ENCODE data around the gene IL3. TPM values are rescaled to one million over a fixed set of nuclear protein-coding genes. Genes with fewer than 3 reads are reported as not detected.

The IL3 gene
- under 1 TPM in 1 of 3 donors, not detected in 2; 0.20 TPM for polyA plus RNA-seq

DNA sequence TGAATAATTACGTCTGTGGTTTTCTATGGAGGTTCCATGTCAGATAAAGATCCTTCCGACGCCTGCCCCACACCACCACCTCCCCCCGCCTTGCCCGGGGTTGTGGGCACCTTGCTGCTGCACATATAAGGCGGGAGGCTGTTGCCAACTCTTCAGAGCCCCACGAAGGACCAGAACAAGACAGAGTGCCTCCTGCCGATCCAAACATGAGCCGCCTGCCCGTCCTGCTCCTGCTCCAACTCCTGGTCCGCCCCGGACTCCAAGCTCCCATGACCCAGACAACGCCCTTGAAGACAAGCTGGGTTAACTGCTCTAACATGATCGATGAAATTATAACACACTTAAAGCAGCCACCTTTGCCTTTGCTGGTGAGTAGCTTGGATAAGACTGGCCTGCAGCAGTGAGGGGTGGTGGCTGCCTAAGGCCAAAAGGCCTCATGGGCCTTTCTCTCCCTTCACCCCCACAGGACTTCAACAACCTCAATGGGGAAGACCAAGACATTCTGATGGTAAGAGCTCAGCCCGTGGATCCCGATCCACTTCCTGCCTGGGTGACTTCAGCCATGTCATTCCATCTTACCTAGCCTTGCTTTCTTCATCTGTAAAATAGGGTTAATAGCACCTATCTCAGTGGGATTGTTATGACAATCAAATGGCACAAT lies at the start of gene IL3:
Gene IL3 (plus strand): TSS at position 155 of the 661 bp plus-strand sequence. CDS start 52 bp downstream, at position 207.
- Mint-ChIP-seq H3K9me3 (no peaks in the 10 kb centered on the region), H3K36me3 (no peaks in the 10 kb centered on the region), H3K27me3 (ENCODE audit: low read depth in 3 of 3) (peaks cover 0 to 5% (median 5%) of the 10 kb centered on the region in 3 donors), H3K27ac (peak within 1 kb of the TSS in 4 of 6 donors; percentile 20 to 68 (median 53)), H3K4me3 (no peak within 1 kb of the TSS), H3K4me1 (peaks cover 44 to 57% of the 10 kb centered on the region in 2 donors)
- DNase-seq: no peak

GRCh38 chr5:132010989-132011621 lies 49.4 kb upstream of the IL3 start:
- Mint-ChIP-seq H3K27me3 (ENCODE audit: low read depth in 3 of 3) (peaks cover 10 to 16% (median 14%) of the 10 kb centered on the region in 3 donors), H3K9me3 (no peaks in the 10 kb centered on the region), H3K4me1 (peaks cover 17 to 19% of the 10 kb centered on the region in 2 donors), H3K4me3 (peak overlapping the region; percentile 65 to 80 (median 72)), H3K27ac (peak overlapping the region in 3 of 6 donors; percentile 28 to 45 (median 36)), H3K36me3 (no peaks in the 10 kb centered on the region)
- peak in 1 of 3 donors; percentile 5 for DNase-seq

DNA sequence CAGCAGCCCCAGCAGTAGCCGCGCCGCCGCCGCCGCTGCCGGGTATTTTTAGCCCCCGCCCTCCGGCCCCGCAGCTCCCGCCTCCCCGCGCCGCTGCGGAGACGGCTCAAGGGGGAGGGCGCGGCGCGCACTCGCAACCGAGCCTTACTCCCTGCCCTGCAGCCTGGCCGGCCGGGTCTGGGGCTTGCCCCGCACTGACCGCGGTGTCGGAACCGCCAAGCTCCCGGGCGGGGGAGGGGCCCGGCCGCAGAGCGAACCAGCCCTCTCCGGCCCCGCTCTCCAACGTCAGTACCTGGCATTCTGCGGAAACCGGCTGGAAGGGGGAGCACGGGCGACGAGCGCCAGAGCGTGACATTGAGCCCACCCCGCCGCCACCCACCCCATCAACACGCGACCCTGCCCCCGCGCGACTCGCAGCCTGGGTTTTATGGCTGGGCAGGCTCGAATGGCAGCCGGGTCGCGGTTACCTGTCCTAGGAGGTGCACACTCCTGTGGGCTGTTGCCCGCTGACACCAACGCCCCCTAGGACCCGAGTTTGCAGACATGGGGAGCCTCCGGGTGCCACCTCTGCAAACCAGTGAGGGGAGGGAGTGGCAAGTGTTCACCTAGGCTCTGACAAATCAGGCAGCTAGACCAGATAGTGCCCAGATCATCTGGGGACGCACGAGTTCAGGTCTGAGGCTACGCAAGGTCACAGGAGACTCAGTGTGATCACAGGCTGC lies 48.7 kb upstream of the IL3 start, which contains the start of gene ACSL6:
Gene ACSL6 (minus strand): TSS at position 37 of the 722 bp plus-strand sequence. CDS start 105 bp downstream, outside the sequence.
- no peaks in the 10 kb centered on the region for H3K9me3 Mint-ChIP-seq
- peaks cover 10 to 14% (median 14%) of the 10 kb centered on the region in 3 donors for H3K27me3 Mint-ChIP-seq (ENCODE audit: low read depth in 3 of 3)
- DNase-seq: peak; percentile 47 to 64 (median 60)

GRCh38 chr5:132012371-132013005 lies 48.0 kb upstream of the IL3 start:
- H3K4me3 Mint-ChIP-seq: peak overlapping the region; percentile 61 to 74 (median 66)
- peak overlapping the region in 3 of 6 donors; percentile 49 to 66 (median 61) for H3K27ac Mint-ChIP-seq
- H3K4me1 Mint-ChIP-seq: peaks cover 22 to 32% of the 10 kb centered on the region in 2 donors
- no peaks in the 10 kb centered on the region for H3K9me3 Mint-ChIP-seq
- H3K36me3 Mint-ChIP-seq: no peaks in the 10 kb centered on the region
- H3K27me3 Mint-ChIP-seq (ENCODE audit: low read depth in 3 of 3): peaks cover 10 to 15% (median 14%) of the 10 kb centered on the region in 3 donors
- peak in 2 of 3 donors; percentile 14 to 20 for DNase-seq

More for the DNA sequence above, 48.7 kb upstream of the IL3 start, which contains the start of gene ACSL6:
- Mint-ChIP-seq H3K4me1 (peaks cover 17 to 25% of the 10 kb centered on the region in 2 donors), H3K36me3 (no peaks in the 10 kb centered on the region), H3K4me3 (peak within 1 kb of the TSS; percentile 72 to 80 (median 74)), H3K27ac (peak within 1 kb of the TSS in 3 of 6 donors; percentile 49 to 66 (median 61))

- Mint-ChIP-seq H3K9me3 (no peaks in the 10 kb centered on the region), H3K4me1 (peaks cover 26 to 38% of the 10 kb centered on the region in 2 donors), H3K27ac (no peak overlapping the region), H3K4me3 (peak overlapping the region in 3 of 5 donors; percentile 13 to 46 (median 31)), H3K27me3 (ENCODE audit: low read depth in 3 of 3) (peaks cover 10 to 18% (median 14%) of the 10 kb centered on the region in 3 donors), H3K36me3 (no peaks in the 10 kb centered on the region)
- no peak for DNase-seq
Measured at GRCh38 chr5:132013006-132013689, 47.3 kb upstream of the IL3 start.

GRCh38 chr5:132013711-132014110 lies 46.7 kb upstream of the IL3 start:
- DNase-seq: no peak
- H3K4me1 Mint-ChIP-seq: peaks cover 28 to 41% of the 10 kb centered on the region in 2 donors
- peaks cover 7 to 16% (median 13%) of the 10 kb centered on the region in 3 donors for H3K27me3 Mint-ChIP-seq (ENCODE audit: low read depth in 3 of 3)
- H3K4me3 Mint-ChIP-seq: peak overlapping the region in 3 of 5 donors; percentile 13 to 46 (median 31)
- H3K9me3 Mint-ChIP-seq: no peaks in the 10 kb centered on the region
- H3K36me3 Mint-ChIP-seq: no peaks in the 10 kb centered on the region
- H3K27ac Mint-ChIP-seq: no peak overlapping the region

DNA sequence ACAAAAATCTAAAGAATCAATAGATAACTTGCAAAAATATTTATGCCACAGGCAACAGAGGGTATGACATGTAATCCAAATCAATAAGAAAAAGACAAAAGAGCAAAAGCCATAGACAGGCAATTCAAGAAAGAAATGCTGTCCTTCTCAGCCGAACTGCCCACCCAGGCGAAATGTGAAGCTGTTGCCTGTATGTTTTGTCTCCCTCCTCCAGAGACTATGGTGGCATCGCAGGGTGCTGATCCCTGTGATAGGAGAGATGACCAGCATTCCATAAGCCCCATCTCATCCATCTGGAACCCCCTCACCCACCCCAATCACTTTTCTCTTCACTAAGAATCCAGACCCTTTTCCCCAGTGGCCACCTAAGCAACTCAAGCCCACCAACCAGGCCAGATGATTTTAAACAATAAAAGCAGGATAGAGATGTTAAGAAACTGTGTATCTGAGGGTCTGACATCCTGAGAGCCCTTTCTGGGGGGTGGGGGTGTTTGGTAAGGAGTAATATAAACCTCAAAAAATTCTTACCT lies 43.7 kb upstream of the IL3 start:
- no peaks in the 10 kb centered on the region for H3K9me3 Mint-ChIP-seq
- H3K4me3 Mint-ChIP-seq: no peak overlapping the region
- no peak for DNase-seq
- H3K27me3 Mint-ChIP-seq (ENCODE audit: low read depth in 3 of 3): peaks cover 4 to 13% (median 6%) of the 10 kb centered on the region in 3 donors
- H3K4me1 Mint-ChIP-seq: peaks cover 46 to 56% of the 10 kb centered on the region in 2 donors
- H3K27ac Mint-ChIP-seq: peak overlapping the region in 1 of 6 donors; percentile 44
- no peaks in the 10 kb centered on the region for H3K36me3 Mint-ChIP-seq

DNA sequence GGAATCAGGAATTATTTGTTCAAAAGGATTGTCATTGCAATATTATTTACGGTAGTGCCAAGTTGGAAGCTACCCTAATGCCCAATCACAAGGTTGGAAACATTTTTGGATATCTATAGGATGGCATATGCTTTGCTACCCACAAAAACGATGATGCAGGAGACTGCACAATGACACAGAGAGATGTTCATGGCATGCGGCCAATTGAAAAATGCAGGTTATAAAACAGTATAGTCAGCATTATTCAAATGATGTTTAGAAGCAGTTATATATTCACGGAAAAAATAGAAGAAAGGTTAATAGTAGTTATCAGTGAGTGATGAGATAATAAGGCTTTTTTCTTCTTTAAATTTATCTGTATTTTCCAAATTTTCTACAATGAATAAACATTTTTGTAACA lies 43.1 kb upstream of the IL3 start:
- peaks cover 4 to 9% (median 6%) of the 10 kb centered on the region in 3 donors for H3K27me3 Mint-ChIP-seq (ENCODE audit: low read depth in 3 of 3)
- H3K4me3 Mint-ChIP-seq: peak overlapping the region in 4 of 5 donors; percentile 33 to 59 (median 48)
- H3K9me3 Mint-ChIP-seq: no peaks in the 10 kb centered on the region
- DNase-seq: no peak
- H3K36me3 Mint-ChIP-seq: no peaks in the 10 kb centered on the region
- peak overlapping the region in 3 of 6 donors; percentile 44 to 80 (median 80) for H3K27ac Mint-ChIP-seq
- H3K4me1 Mint-ChIP-seq: peaks cover 41 to 53% of the 10 kb centered on the region in 2 donors

DNA sequence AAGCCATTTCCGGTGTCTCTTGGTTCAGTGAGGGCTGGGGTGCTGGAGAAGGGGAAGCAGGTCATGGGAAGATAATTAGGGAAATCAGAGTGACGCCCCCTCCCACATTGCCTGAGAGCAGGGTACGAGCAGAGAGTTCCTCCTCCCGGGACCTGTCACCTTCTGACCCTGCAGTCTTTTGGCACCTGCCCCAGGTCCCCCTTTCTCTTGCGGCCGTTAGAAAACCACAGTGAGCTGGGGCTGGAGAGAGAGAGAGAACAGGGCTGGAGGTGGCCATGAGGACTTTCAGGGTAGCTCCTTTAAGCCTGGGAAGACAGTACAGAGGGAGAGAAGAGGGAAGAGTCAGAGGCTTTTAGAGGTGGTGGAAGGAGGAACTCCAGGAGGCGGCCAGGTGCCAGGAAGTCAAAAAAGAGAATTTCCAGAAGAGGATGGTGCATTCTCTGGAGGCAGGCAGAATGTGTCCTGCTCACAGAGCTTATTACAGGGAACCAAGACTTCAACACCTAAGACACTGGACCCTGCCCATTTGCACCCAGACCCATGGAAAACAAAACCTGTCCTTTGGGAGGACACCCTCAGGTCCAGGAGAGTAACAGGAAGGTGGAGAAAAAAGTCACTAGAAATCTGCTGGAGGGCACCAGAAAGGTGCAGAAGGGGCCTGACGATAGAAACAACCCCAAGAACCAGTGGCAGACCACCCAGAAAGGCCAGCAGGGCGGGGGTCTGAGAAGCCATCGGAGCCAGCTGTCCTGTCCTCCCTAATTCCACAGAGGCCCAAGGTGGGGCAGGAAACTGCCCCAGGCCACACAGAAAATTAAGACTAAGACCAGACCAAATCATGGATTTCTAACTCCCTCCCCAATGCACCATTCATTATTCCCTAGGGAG lies 42.5 kb upstream of the IL3 start:
- peaks cover 4 to 9% (median 4%) of the 10 kb centered on the region in 3 donors for H3K27me3 Mint-ChIP-seq (ENCODE audit: low read depth in 3 of 3)
- peaks cover 38 to 49% of the 10 kb centered on the region in 2 donors for H3K4me1 Mint-ChIP-seq
- H3K4me3 Mint-ChIP-seq: peak overlapping the region; percentile 33 to 59 (median 51)
- no peaks in the 10 kb centered on the region for H3K36me3 Mint-ChIP-seq
- peak overlapping the region in 5 of 6 donors; percentile 57 to 86 (median 80) for H3K27ac Mint-ChIP-seq
- DNase-seq: peak; percentile 12 to 25 (median 19)
- H3K9me3 Mint-ChIP-seq: no peaks in the 10 kb centered on the region

- peak overlapping the region in 4 of 6 donors; percentile 13 to 55 (median 35) for H3K27ac Mint-ChIP-seq
- H3K4me1 Mint-ChIP-seq: peaks cover 38 to 49% of the 10 kb centered on the region in 2 donors
- no peaks in the 10 kb centered on the region for H3K36me3 Mint-ChIP-seq
- no peak for DNase-seq
- peaks cover 4 to 9% (median 4%) of the 10 kb centered on the region in 3 donors for H3K27me3 Mint-ChIP-seq (ENCODE audit: low read depth in 3 of 3)
- peak overlapping the region in 1 of 5 donors; percentile 3 for H3K4me3 Mint-ChIP-seq
- H3K9me3 Mint-ChIP-seq: no peaks in the 10 kb centered on the region
Measured at GRCh38 chr5:132019337-132019736, 41.1 kb upstream of the IL3 start.

DNA sequence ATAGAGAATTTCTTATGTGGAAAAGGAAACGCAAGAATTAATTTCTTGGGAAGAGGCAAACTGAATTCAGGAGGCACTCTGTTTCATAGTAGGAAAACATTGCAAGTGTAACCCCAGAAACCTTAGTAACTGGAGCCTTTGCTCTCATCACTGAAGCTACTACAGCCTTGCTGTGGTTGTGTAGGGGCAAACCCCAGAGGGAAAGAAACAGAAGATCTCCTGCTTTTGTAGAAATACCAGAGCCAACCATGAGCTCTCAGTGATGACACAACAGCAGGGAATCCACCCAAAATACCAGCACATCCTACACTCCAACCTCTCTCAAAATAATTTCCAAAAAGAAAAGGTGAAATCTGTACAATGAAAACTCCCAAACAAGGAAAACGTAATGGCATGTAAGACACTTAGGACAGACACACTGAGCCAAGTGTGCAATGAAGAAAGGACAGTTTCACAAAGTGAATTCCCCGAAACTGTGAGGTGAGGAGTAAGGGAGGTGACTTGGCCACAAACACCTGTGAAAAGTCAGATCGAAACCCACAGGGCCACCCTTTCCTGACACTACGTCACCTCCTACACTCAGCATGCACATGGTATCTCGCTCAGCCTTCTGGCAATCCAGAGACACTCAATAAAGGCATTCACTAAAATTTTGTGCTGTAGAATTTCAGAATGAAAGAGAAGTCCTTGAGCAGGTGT lies 40.4 kb upstream of the IL3 start:
- Mint-ChIP-seq H3K36me3 (no peaks in the 10 kb centered on the region), H3K4me3 (peak overlapping the region; percentile 22 to 60 (median 51)), H3K9me3 (no peaks in the 10 kb centered on the region), H3K27ac (peak overlapping the region; percentile 63 to 94 (median 83)), H3K4me1 (peaks cover 38 to 49% of the 10 kb centered on the region in 2 donors), H3K27me3 (ENCODE audit: low read depth in 3 of 3) (peaks cover 4 to 9% (median 4%) of the 10 kb centered on the region in 3 donors)
- DNase-seq: peak; percentile 75 to 78 (median 75)

Data from immature natural killer cell (primary cell).